Esophagus muscularis mucosa (tissue), 3 donors: ENCODE results near the gene CDK2.

Experiments used
- CTCF ChIP-seq, 3 experiments: fragments of 200-600 bp in 2 of 3; fragments of 450-650 bp in 1 of 3; sonication (generic) in 2 of 3; IDR thresholded peaks; one replicate each; pipeline ENCODE4 v1.5.1; 2017 to 2019; ENCODE audit warnings: antibody characterized with exemption in 3 of 3, mild to moderate bottlenecking in 2 of 3, moderate library complexity in 1 of 3
- EP300 ChIP-seq: sonication (generic); formaldehyde crosslinking; IDR thresholded peaks from one replicate; pipeline ENCODE4 v1.6.1; 2017; ENCODE audit warnings: antibody characterized with exemption

GRCh38 chr12:55955344-55955743 lies 11.3 kb upstream of the CDK2 start:
- no peak for TF ChIP-seq CTCF (IDR thresholded peaks at IDR 0.05)
- TF ChIP-seq EP300 = no peak
